CD14-positive monocyte (primary cell): ENCODE results near the gene CATSPER4. TPM values are rescaled to one million over a fixed set of nuclear protein-coding genes. Genes with fewer than 3 reads are reported as not detected.

Experiments
- DNase-seq, 3 donors: peaks; one replicate each; pipeline ENCODE4 v3.0.0-alpha.2; 2011 to 2022
- H2AFZ ChIP-seq: 2 replicates; pipeline ENCODE4 v1.6.0; 2012; ENCODE audit warnings: mild to moderate bottlenecking, low read depth, low read length, inconsistent platforms; ENCODE audit not compliant: insufficient read depth, poor library complexity, severe bottlenecking
- H3K27ac ChIP-seq, 2 donors: 1 replicate in 1 of 2; 2 replicates in 1 of 2; pipeline ENCODE4 v1.5.1; 2012 to 2013; ENCODE audit warnings: low read length in 2 of 2, control low read depth in 1 of 2, inconsistent platforms in 1 of 2, low read depth in 1 of 2, mild to moderate bottlenecking in 1 of 2
- H3K27me3 ChIP-seq, 2 donors: one replicate each; pipeline versions ENCODE4 v1.6.0 to v1.6.1; 2011 to 2013; ENCODE audit warnings: low read length in 2 of 2; ENCODE audit not compliant: control insufficient read depth in 2 of 2, insufficient read depth in 2 of 2
- H3K36me3 ChIP-seq, 2 donors: replicated peaks in 1 of 2; 1 replicate in 1 of 2; 2 replicates in 1 of 2; pipeline versions ENCODE4 v1.5.1 to v1.6.1; 2012 to 2013; ENCODE audit warnings: low read length in 2 of 2, control low read depth in 1 of 2, inconsistent platforms in 1 of 2, mild to moderate bottlenecking in 1 of 2; ENCODE audit not compliant: insufficient read depth in 2 of 2, control insufficient read depth in 1 of 2
- H3K4me1 ChIP-seq, 2 donors: 1 replicate in 1 of 2; 2 replicates in 1 of 2; pipeline versions ENCODE4 v1.5.1 to v1.6.1; 2012 to 2013; ENCODE audit warnings: low read length in 2 of 2, control low read depth in 1 of 2, inconsistent platforms in 1 of 2, mild to moderate bottlenecking in 1 of 2, moderate library complexity in 1 of 2; ENCODE audit not compliant: insufficient read depth in 2 of 2, control insufficient read depth in 1 of 2
- H3K4me2 ChIP-seq: replicated peaks from 2 replicates; pipeline ENCODE3; 2012; ENCODE audit warnings: low read length, moderate library complexity, mild to moderate bottlenecking; ENCODE audit not compliant: poor library complexity, severe bottlenecking; ENCODE audit errors: extremely low read depth
- H3K4me3 ChIP-seq, 3 experiments: fragments of 200-600 bp in 1 of 3; sonication (generic) in 1 of 3; replicated peaks in 1 of 3; 1 replicate in 2 of 3; 2 replicates in 1 of 3; pipeline ENCODE4 v1.5.1; 2011 to 2013; ENCODE audit warnings: low read length in 3 of 3, mild to moderate bottlenecking in 3 of 3, control low read depth in 2 of 3, low read depth in 2 of 3, inconsistent platforms in 1 of 3, moderate library complexity in 1 of 3
- H3K79me2 ChIP-seq: 2 replicates; pipeline ENCODE4 v1.6.0; 2012; ENCODE audit warnings: mild to moderate bottlenecking, control low read depth, inconsistent platforms, low read length, moderate library complexity; ENCODE audit not compliant: insufficient read depth
- H3K9ac ChIP-seq: 2 replicates; pipeline ENCODE4 v1.6.0; 2017; ENCODE audit warnings: low read length, mild to moderate bottlenecking; ENCODE audit not compliant: insufficient read depth, poor library complexity, severe bottlenecking
- H3K9me3 ChIP-seq, 2 donors: replicated peaks in 1 of 2; 1 replicate in 1 of 2; 2 replicates in 1 of 2; pipeline versions ENCODE4 v1.5.1 to v1.6.1; 2012 to 2013; ENCODE audit warnings: low read length in 2 of 2, control low read depth in 1 of 2; ENCODE audit not compliant: control insufficient read depth in 1 of 2, insufficient read depth in 1 of 2
- H4K20me1 ChIP-seq: 2 replicates; pipeline ENCODE4 v1.6.0; 2012; ENCODE audit warnings: mild to moderate bottlenecking, low read length, control low read depth, moderate library complexity; ENCODE audit not compliant: insufficient read depth
- H3K27ac Mint-ChIP-seq, 7 donors: one replicate each; pipeline ENCODE4 v1.8.0; 2020; ENCODE audit warnings: mild to moderate bottlenecking in 7 of 7, mixed read lengths in 7 of 7, moderate library complexity in 6 of 7, inconsistent platforms in 2 of 7
- H3K27me3 Mint-ChIP-seq, 3 donors: one replicate each; pipeline ENCODE4 v1.8.0; 2021 to 2022; ENCODE audit warnings: low read depth in 3 of 3, mild to moderate bottlenecking in 3 of 3, mixed read lengths in 3 of 3, moderate library complexity in 3 of 3, inconsistent platforms in 1 of 3
- H3K36me3 Mint-ChIP-seq, 2 donors: one replicate each; pipeline ENCODE4 v1.8.0; 2020; ENCODE audit warnings: mixed read lengths in 2 of 2, inconsistent platforms in 1 of 2, mild to moderate bottlenecking in 1 of 2
- H3K4me1 Mint-ChIP-seq: one replicate; pipeline ENCODE4 v1.8.0; 2020; ENCODE audit warnings: mild to moderate bottlenecking, mixed read lengths
- H3K4me3 Mint-ChIP-seq, 2 donors: one replicate each; pipeline ENCODE4 v1.8.0; 2020; ENCODE audit warnings: mild to moderate bottlenecking in 2 of 2, mixed read lengths in 2 of 2, moderate library complexity in 1 of 2
- H3K9me3 Mint-ChIP-seq, 7 donors: one replicate each; pipeline ENCODE4 v1.8.0; 2020 to 2022; ENCODE audit warnings: mixed read lengths in 7 of 7, mild to moderate bottlenecking in 6 of 7, moderate library complexity in 6 of 7, inconsistent platforms in 2 of 7
- WGBS: methylation state at CpG from one replicate; pipeline ENCODE4 v1.1.5; 2013; ENCODE audit warnings: missing lambda C conversion rate; ENCODE audit not compliant: insufficient coverage; 5-methylcytosine and 5-hydroxymethylcytosine counted together
- intact Hi-C, 2 donors: fragments of 100-400 bp; cut with micrococcal nuclease; formaldehyde crosslinking; loops; one replicate each; pipeline versions ENCODE4 v1.15.0 to v1.15.1; 2023
- polyA plus RNA-seq, 3 donors: library from polyadenylated mRNA; depleted of rRNA in 1 of 3; unstranded in 2 of 3; stranded (reverse) in 1 of 3; fragments of 300-500 nt in 2 of 3; fragments of >200 nt in 1 of 3; fragmentation: Illumina TruSeq in 2 of 3; gene quantifications; 1 replicate in 2 of 3; 2 replicates in 1 of 3; pipeline ENCODE4 v1.2.3, GENCODE V29; 2012 to 2021
- TF ChIP-seq, protein P1 (sequence below): fragments of 200-600 bp; IDR thresholded peaks from one replicate; pipeline ENCODE4 v1.8.0; 2022; ENCODE audit warnings: antibody characterized with exemption, mild to moderate bottlenecking

Gene CATSPER4
- polyA plus RNA-seq, 3 donors = not detected

DNA sequence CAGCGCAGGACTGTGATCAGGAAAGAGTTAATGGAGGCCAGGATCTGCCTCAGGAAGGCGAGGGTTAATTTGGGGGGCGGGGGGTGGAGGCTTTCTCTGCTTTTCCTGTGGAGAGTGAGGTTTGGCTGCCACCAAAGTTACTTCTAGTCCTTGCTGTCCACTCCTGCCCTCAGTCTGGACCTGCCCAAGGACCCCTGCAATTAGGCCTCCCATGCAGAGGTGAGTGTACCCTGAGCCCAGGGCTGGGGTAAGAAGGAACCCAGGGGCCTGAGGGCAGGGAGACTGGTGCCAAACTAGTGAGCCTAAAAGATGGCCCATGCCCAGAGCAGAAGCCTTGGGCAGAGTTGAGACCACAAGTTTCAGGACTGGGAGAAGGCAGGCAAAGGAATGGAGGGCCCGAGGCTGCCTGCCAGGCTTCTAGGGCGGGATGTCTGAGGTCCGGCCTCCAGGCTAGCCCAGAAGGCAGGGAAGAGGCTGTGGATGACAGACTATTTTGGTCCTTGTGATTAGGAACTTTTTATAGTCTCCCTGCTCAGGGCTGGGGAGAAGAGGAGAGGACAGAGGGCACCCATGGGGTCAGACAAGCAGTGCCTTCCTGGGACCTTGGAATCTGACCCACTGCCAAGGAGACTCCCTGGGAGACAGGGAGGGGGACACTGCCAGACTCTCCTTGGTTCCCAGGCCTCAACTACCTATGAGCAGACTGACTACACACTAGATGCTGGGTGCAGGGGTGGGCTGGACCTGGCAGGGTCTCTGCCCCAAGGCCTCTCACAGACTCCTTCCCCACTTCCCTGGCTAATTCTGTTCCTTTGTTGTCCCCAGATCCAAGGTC is 31.3 kb upstream of the CATSPER4 start, which contains the start of gene FAM110D:
Gene FAM110D (plus strand): TSS at position 172 of the 835 bp plus-strand sequence. CDS start 2,213 bp downstream, outside the sequence.
- H3K4me1 Mint-ChIP-seq = peaks cover 32% of the 10 kb centered on the region
- H4K20me1 ChIP-seq = no peaks in the 10 kb centered on the region
- peaks cover 0 to 2% of the 10 kb centered on the region in 2 donors for H3K36me3 Mint-ChIP-seq
- no peak within 1 kb of the TSS for H3K4me3 ChIP-seq
- peaks cover 18 to 66% of the 10 kb centered on the region in 2 donors for H3K27me3 ChIP-seq
- H2AFZ ChIP-seq = no peak within 1 kb of the TSS
- H3K4me1 ChIP-seq = peaks cover 25 to 38% of the 10 kb centered on the region in 2 donors
- DNase-seq = no peak
- no peaks in the 10 kb centered on the region for H3K79me2 ChIP-seq
- no peak within 1 kb of the TSS for H3K9ac ChIP-seq
- TF ChIP-seq, protein P1, sequence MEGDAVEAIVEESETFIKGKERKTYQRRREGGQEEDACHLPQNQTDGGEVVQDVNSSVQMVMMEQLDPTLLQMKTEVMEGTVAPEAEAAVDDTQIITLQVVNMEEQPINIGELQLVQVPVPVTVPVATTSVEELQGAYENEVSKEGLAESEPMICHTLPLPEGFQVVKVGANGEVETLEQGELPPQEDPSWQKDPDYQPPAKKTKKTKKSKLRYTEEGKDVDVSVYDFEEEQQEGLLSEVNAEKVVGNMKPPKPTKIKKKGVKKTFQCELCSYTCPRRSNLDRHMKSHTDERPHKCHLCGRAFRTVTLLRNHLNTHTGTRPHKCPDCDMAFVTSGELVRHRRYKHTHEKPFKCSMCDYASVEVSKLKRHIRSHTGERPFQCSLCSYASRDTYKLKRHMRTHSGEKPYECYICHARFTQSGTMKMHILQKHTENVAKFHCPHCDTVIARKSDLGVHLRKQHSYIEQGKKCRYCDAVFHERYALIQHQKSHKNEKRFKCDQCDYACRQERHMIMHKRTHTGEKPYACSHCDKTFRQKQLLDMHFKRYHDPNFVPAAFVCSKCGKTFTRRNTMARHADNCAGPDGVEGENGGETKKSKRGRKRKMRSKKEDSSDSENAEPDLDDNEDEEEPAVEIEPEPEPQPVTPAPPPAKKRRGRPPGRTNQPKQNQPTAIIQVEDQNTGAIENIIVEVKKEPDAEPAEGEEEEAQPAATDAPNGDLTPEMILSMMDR = no peak
- H3K27me3 Mint-ChIP-seq = peaks cover 71 to 79% (median 78%) of the 10 kb centered on the region in 3 donors
- H3K4me2 ChIP-seq = no peak within 1 kb of the TSS
- peaks cover 0 to 11% (median 0%) of the 10 kb centered on the region in 7 donors for H3K9me3 Mint-ChIP-seq
- peak within 1 kb of the TSS; percentile 6 to 61 for H3K4me3 Mint-ChIP-seq
- H3K36me3 ChIP-seq = no peaks in the 10 kb centered on the region
- H3K27ac Mint-ChIP-seq = peak within 1 kb of the TSS in 2 of 7 donors; percentile 16 to 49
- H3K9me3 ChIP-seq = no peaks in the 10 kb centered on the region
- intact Hi-C loops = no loop called here
- WGBS = 91% methylated on average over 4 of the region's 6 CpGs
- H3K27ac ChIP-seq = no peak within 1 kb of the TSS

DNA sequence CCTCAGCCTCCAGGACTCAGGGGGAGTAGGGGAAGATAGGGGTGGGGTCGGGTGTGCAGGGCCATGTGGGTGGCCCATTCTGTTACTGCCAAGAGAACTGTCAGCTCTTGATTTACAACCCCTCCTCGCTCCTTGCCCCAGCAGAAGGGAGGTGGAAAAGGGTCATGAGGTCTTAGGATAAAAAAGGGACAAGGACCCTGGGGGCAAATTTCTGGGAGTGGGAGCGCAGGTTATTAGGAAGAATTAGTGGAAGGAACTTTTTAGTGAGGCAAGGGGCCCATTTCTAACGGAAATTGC is 30.7 kb upstream of the CATSPER4 start:
- H3K4me1 ChIP-seq = peaks cover 23 to 38% of the 10 kb centered on the region in 2 donors
- H3K9me3 Mint-ChIP-seq = peaks cover 0 to 11% (median 0%) of the 10 kb centered on the region in 7 donors
- no peaks in the 10 kb centered on the region for H3K9me3 ChIP-seq
- peak overlapping the region in 1 of 7 donors; percentile 49 for H3K27ac Mint-ChIP-seq
- no peaks in the 10 kb centered on the region for H3K36me3 ChIP-seq
- H3K36me3 Mint-ChIP-seq = peaks cover 0 to 2% of the 10 kb centered on the region in 2 donors
- H3K27ac ChIP-seq = no peak overlapping the region
- H3K9ac ChIP-seq = no peak overlapping the region
- H3K27me3 ChIP-seq = peaks cover 18 to 68% of the 10 kb centered on the region in 2 donors
- no peak overlapping the region for H3K4me3 ChIP-seq
- no peak overlapping the region for H3K4me2 ChIP-seq
- H3K27me3 Mint-ChIP-seq = peaks cover 71 to 79% (median 76%) of the 10 kb centered on the region in 3 donors
- WGBS = 100% methylated on average over 1 of the region's 4 CpGs
- no peak overlapping the region for H2AFZ ChIP-seq
- TF ChIP-seq, protein P1 = no peak
- intact Hi-C loops = loop anchor here in 1 of 2 donors (5.0 kb wide), 2 partner anchors 37 to 52 kb away; no protein-coding TSS in a partner anchor
- peaks cover 29% of the 10 kb centered on the region for H3K4me1 Mint-ChIP-seq
- no peak for DNase-seq
- no peaks in the 10 kb centered on the region for H3K79me2 ChIP-seq
- H3K4me3 Mint-ChIP-seq = peak overlapping the region in 1 of 2 donors; percentile 61
- no peaks in the 10 kb centered on the region for H4K20me1 ChIP-seq
